Fibroblast of upper back skin (primary cell): ENCODE data around the gene SEH1L.
A peak's percentile ranks its signal among the peaks of the same experiment; 100 is the strongest.
"Not testable (repeated sequence)": the region's sequence is repeated elsewhere in the genome, so short reads cannot be mapped to it uniquely, and the experiment has no call there.

Experiments used
- DNase-seq: peaks from one replicate; pipeline ENCODE4 v3.0.0-alpha.2; 2013

SEH1L gene, protein sequence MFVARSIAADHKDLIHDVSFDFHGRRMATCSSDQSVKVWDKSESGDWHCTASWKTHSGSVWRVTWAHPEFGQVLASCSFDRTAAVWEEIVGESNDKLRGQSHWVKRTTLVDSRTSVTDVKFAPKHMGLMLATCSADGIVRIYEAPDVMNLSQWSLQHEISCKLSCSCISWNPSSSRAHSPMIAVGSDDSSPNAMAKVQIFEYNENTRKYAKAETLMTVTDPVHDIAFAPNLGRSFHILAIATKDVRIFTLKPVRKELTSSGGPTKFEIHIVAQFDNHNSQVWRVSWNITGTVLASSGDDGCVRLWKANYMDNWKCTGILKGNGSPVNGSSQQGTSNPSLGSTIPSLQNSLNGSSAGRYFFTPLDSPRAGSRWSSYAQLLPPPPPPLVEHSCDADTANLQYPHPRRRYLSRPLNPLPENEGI

DNA sequence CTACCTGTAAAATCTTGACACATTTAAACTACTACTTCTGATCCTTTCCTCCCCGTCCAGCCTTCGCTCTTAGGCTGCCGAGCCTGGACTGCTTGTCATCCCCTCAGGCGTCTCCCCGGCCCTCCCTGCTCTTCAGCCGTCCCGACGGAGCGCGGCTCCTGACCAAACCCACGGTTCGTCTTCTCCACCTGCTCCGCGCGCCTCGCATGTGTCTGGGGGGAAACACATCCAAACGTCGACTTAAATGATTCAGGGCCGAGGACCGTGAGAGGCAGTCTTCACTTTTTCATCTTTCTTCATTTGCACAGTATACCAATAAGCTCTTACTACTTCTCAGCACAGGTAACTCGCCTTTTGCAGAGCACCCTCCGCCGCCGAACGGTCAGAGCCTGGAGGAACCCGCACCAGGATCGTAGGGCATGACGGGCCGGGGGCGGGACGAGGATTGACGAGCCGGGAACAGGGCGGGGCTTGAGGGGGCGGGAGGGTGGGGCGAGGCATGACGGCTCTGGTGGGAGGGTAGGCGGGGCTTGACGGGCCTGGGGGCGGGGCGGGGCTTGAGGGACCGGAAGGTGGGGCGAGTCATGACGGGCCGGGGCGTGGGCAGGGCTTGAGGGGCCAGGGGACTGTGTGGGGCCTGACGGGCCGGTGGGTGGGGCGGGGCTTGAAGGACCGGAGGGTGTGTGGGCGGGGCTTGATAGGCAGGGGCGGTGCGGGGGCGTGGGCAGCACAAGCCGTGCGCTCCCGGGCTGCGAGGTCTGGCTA, at the start of gene SEH1L:
Gene SEH1L (plus strand): TSS at position 727 of the 765 bp plus-strand sequence. CDS start 111 bp downstream, outside the sequence.
- DNase-seq = peak; percentile 98

GRCh38 chr18:12901208-12901607, 46.6 kb upstream of the SEH1L start:
- not testable (repeated sequence) for DNase-seq

DNA sequence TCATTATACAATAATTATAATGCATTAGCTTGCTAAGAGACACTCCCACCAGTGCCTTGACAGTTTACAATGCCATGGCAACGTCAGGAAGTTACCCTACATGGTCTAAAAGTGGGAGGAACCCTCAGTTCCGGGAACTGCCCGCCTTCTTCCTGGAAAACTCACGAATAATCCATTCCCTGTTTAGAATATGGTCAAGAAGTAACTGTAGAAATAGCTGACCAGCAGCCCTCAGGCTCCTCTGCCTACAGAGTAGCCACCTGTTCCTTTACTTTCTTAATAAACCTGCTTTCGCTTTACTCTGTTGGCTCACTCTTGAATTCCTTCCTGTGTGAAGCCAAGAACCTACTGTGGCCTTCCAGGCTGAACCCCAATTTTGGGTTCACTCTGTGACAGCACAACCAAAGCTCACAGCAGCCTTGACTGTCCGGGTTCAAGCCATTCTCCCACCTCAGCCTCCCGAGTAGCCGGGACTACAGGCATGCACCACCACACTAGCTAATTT, 43.7 kb upstream of the SEH1L start:
- DNase-seq = no peak

DNA sequence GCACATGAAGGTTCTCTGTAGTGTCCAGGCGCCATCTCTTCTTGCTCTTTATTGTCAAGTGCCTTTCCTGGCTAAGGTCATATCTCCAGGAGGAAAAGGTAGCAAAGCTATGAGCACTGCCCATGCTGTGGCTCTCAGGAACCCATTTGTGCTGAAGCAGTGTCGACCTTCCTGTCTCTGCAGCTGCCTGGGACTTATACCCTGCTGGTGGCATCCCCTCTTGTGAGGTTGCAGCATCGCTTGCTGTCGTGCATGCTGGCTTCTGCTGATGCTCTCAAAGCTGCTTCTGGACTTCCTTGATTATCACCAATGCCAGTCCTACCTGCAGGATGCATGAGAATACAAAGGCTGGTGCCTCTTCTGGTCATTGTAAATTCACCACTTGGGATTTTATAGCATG, 41.7 kb upstream of the SEH1L start:
- DNase-seq = no peak

DNA sequence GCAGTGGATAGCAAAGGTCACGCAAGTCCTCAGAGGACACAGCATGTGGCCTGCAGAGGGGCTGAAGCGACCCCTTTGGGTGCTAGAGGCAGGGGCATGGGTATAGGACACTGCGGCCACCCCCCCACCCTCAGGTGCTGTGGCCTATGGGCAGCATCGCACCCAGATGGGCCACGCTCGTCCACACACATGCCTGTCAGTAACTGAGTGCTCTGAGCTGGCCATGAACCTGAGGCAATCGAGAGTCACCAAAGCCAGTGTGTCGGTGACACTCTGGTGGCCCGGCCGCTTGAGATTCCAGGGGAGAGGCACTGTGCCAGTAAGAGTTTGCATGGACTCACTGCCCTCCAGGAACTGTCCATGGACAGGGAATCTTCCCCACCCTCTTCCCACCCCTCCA, 41.0 kb upstream of the SEH1L start:
- no peak for DNase-seq

GRCh38 chr18:12907258-12907925, 40.4 kb upstream of the SEH1L start:
- DNase-seq = peak; percentile 25

- DNase-seq = no peak
Measured at GRCh38 chr18:12908706-12909105, 39.1 kb upstream of the SEH1L start.

- peak; percentile 28 for DNase-seq
Measured at GRCh38 chr18:12911025-12911928, 36.5 kb upstream of the SEH1L start.

- no peak for DNase-seq
Measured at GRCh38 chr18:12911929-12912703, 35.7 kb upstream of the SEH1L start.

GRCh38 chr18:12921178-12921577, 26.6 kb upstream of the SEH1L start:
- DNase-seq = no peak

DNA sequence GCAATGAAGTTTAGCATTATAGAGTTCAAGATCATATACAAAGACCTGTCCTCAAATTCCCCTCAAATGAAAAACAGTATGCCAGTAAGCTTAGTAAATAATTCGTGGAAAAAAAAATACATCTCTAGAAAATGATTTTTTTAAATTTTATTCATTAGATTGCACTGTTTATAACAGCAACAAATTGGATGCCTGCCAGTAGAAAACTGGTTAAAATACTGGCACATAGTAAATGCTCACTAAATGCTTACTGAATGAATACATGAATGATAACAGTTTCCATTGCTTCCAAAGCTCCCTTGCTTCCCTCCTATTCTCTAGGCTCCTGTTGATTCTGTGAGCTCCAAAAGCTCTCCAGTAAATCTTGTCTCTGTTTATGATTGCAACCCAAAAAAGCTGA, 25.5 kb upstream of the SEH1L start:
- DNase-seq = no peak

DNA sequence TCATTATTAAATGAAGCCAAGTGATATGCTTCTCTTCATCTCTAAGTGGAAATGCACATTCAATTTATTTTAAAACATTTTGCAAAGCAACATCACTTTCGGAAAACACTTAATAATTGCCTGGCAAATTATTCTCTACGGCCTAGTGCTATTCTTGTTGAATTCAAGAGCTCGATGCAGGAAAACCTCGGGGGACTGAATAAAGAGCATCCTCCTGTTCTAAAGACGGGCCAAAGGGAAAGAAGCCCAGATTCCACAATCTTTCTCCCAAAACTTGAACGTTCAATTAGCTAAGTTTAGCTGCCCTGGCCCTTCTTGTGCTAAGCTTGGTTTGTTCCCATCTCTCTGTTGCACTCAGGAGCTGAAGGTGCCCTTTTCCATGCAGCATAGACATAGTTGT, 23.2 kb upstream of the SEH1L start:
- DNase-seq = no peak

DNA sequence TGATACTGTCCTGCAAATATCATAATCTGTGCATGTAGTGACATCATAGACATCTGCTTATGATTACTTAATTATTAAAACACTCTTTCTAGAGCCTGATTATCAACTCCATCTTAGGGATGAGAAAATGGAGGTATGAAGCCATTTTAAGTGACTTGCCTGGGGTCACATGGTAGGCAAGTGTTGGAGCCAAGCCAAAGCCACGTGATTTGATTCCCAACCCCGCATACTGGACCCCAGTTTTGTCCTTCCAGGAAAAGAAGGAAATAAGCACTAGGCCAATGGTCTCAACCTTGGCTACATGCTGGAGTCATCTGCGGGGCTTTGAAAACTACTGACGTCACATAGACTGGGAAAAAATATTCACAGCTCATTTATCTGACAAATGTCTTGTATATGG, 19.6 kb upstream of the SEH1L start:
- DNase-seq = peak; percentile 12

- DNase-seq = no peak
Measured at GRCh38 chr18:12928641-12929040, 19.2 kb upstream of the SEH1L start.

DNA sequence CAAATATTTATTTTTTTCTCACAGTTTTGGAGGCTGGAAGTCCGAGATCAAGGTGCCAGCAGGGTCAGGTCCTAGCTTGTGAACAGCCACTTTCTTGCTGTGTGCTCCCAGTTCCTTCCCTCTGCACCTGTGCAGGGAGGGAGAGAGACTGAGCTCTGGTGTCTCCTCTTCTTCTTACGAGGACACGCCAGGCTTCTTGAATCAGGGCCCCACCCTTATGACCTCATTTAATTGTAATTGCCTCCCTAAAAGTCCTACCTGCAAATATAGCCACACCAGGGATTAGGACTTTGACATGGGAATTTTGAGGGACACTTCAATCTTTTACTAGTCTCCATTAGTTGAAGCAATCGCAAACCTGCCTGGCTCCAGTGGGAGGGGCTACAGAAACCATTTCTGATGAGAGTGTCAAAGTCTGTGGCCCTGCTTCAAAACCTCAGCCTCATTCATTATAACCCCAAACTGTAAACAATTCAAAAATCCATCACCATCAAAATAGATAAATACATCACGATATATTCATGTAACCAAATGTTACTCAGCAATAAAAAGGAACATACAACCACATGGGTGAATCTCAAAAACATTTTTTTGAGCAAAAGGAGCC, 18.2 kb upstream of the SEH1L start:
- no peak for DNase-seq

- no peak for DNase-seq
Measured at GRCh38 chr18:12930376-12930775, 17.4 kb upstream of the SEH1L start.

GRCh38 chr18:12930908-12931307, 16.9 kb upstream of the SEH1L start:
- DNase-seq = no peak

DNA sequence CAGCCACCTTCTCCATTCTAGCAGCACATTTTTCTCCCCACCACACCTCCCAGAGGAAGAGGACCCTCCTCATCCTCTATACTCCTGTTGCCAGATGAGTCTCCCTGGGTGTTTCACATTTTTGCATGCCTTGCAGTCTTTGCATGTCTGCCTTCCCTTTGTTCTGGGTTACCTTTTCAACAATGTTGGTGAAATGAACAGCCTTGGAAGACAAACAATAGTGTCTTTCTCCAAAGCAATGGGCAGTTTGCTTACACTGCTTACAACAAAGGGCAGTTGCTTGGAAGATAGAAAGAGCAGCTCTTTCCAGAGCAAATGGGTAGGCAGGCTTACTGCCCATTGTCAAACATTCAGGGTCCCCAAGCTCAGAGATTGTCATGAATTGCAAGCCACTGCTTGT, 14.5 kb upstream of the SEH1L start:
- no peak for DNase-seq

DNA sequence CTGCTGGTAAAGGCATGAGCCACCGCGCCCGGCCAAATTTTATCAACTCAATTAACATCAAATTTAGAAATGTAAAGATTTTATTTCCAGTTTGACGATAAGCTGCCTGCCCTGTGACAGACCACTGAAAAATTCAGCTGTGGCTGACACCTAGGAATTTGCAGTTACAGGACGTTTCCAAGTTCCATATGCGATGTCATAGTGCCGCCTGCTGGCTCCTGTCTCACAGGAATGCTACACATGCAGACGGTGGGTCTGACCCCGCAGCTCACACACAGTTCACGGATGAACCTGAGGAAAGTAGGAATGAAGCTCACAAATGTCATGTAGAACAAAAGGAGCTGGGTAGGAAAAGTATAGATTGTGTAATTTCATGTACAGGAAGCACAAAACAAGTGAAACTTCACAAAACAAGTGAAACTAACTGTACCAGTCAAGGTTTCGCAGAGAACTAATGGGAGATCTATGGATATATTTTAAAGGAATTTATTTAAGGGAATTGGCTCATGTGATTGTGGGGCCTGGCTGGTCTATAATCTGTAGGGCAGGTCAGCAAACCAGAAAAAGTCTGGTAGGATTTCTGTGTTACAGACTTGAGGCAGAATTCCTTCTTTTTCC, 13.2 kb upstream of the SEH1L start:
- DNase-seq = peak; percentile 88

DNA sequence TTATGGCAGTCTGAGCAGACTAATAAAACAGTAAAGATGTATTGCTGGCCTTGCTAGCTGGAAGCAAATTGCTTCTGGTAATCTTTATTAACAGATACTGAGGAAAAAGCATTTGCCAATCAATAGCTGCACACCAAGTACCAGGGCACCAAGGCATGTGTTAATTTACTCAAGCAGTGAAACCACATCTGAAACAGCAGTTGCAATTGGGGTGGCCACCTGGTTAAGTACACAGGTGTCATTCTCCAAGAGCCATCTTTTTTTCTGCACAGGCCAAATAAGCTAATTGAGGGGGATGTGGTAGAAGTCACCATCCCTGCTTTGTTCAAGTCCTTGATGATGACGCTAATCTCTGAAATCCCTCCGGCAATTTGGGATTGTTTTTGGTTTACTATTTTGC, 8.6 kb upstream of the SEH1L start:
- DNase-seq = no peak

DNA sequence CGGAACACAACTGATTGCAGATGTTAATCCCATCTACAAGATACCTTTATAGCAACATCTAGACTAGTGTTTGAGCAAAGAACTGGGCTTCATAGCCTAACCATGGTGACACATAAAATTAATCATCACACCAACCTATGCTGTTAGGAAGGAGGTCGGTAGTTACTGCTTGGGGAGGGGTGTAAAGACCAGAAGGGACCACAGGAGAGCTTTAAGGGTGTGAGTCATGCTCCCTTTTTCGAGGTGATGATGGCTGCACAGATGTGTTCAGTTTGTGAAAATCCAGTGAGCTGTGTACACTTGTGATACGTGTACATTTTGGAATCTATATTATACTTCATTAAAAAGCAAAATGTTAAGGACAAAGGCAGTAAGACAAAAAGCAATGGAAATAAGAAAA, 4.6 kb upstream of the SEH1L start:
- peak; percentile 86 for DNase-seq
